Measurements from ENCODE around the gene CCDC190. TPM values are rescaled to one million over a fixed set of nuclear protein-coding genes. Genes with fewer than 3 reads are reported as not detected.

Gene CCDC190
- total and polyA plus RNA-seq, 2 of the 8 experiments (the other 6 are each of a cell fraction or from before 2014, with no cell fraction given), result not detected

- H3K4me2 ChIP-seq (ENCODE audit: insufficient read depth in 1 of 2, low read depth in 2 of 2, low read length in 2 of 2), result no peak overlapping the region
- POLR2A ChIA-PET (ENCODE audit: partially characterized antibody), result no interaction called here
These were observed 20.6 kb upstream of the CCDC190 start for GRCh38 chr1:162881590-162881989.

More at GRCh38 chr1:162881590-162881989, 20.6 kb upstream of the CCDC190 start:
- Histone ChIP-seq H4K8ac (ENCODE audit: extremely low read depth, insufficient read depth, low read length) (no peak overlapping the region), H4K91ac (replicated peaks; ENCODE audit: insufficient read length, low read length) (no peak overlapping the region), H3K56ac (replicated peaks; ENCODE audit: insufficient read length, low read depth, low read length) (no peak overlapping the region), H3K9ac (replicated peaks in 1 of 4; ENCODE audit: extremely low read depth in 1 of 4, low read depth in 3 of 4, low read length in 3 of 4) (no peak overlapping the region), H3K79me1 (ENCODE audit: low read depth, low read length) (no peaks in the 10 kb centered on the region; the same call in 1 of the 2 replicates), H2BK120ac (replicated peaks; ENCODE audit: low read depth, low read length) (no peak overlapping the region), H2AFZ (ENCODE audit: low read length) (no peak overlapping the region; the same call in 1 of the 2 replicates), H4K20me1 (replicated peaks in 1 of 2; ENCODE audit: control insufficient read depth in 1 of 2, insufficient read depth in 2 of 2, low read length in 2 of 2) (no peaks in the 10 kb centered on the region), H3K4ac (replicated peaks; ENCODE audit: insufficient read length, low read depth, low read length) (no peak overlapping the region), H2BK20ac (ENCODE audit: low read length) (no peak overlapping the region), H3K18ac (ENCODE audit: extremely low read depth, low read length) (no peak overlapping the region), H2BK5ac (ENCODE audit: low read depth, low read length) (no peak overlapping the region), H3K79me2 (ENCODE audit: control insufficient read depth in 1 of 2, insufficient read depth in 2 of 2, low read length in 2 of 2) (no peaks in the 10 kb centered on the region), H3K14ac (ENCODE audit: insufficient read length) (no peak overlapping the region), H3K27ac (ENCODE audit: low read depth, low read length) (no peak overlapping the region), H3K9me3 (ENCODE audit: insufficient read depth in 2 of 2, low read depth in 1 of 2, low read length in 1 of 2) (no peaks in the 10 kb centered on the region), H3K27me3 (replicated peaks in 1 of 4; ENCODE audit: control insufficient read depth in 3 of 4, extremely low read depth in 1 of 4, insufficient read depth in 3 of 4, low read length in 3 of 4) (no peaks in the 10 kb centered on the region), H2BK12ac (ENCODE audit: low read depth, low read length) (no peak overlapping the region), H3K23ac (ENCODE audit: insufficient read length) (no peak overlapping the region), H3K4me3 (ENCODE audit: extremely low read depth in 1 of 4, insufficient read depth in 2 of 4, low read depth in 3 of 4, low read length in 4 of 4) (no peak overlapping the region), H3K36me3 (ENCODE audit: control insufficient read depth in 2 of 4, insufficient read depth in 4 of 4, low read length in 3 of 4) (no peaks in the 10 kb centered on the region; a peak in 1 of 8 replicates), H2AK5ac (ENCODE audit: low read depth, low read length) (no peak overlapping the region), H3K4me1 (replicated peaks in 1 of 4; ENCODE audit: control insufficient read depth in 3 of 4, insufficient read depth in 4 of 4, low read length in 3 of 4) (peaks cover 0 to 2% (median 0%) of the 10 kb centered on the region in 4 experiments; a peak in 2 of 7 replicates), H2BK15ac (ENCODE audit: low read length) (no peak overlapping the region), H3K23me2 (ENCODE audit: low read depth, low read length) (no peaks in the 10 kb centered on the region), H4K5ac (ENCODE audit: insufficient read length, low read depth, low read length) (no peak overlapping the region)
- TF ChIP-seq CTBP2 (IDR thresholded peaks at IDR 0.05; ENCODE audit: borderline replicate concordance, insufficient read depth, insufficient read length, low read length) (no peak), GTF2F1 (IDR thresholded peaks at IDR 0.05; ENCODE audit: borderline replicate concordance, low read depth, low read length) (no peak), SP1 (IDR thresholded peaks at IDR 0.05; ENCODE audit: low read depth, low read length) (no peak), SAP30 (IDR thresholded peaks at IDR 0.05; ENCODE audit: insufficient read depth, insufficient replicate concordance, low read length) (no peak), RFX5 (IDR thresholded peaks at IDR 0.05; ENCODE audit: borderline replicate concordance, low read depth, low read length) (no peak), KDM1A (IDR thresholded peaks at IDR 0.05; ENCODE audit: borderline replicate concordance, low read length) (no peak), CREB1 (IDR thresholded peaks at IDR 0.05) (no peak), BRCA1 (IDR thresholded peaks at IDR 0.05; ENCODE audit: low read depth, low read length) (no peak), CBX8 (IDR thresholded peaks at IDR 0.05; ENCODE audit: borderline replicate concordance, low read depth, low read length) (no peak), PHF8 (conservative IDR thresholded peaks at IDR 0.05; ENCODE audit: low read depth, low read length) (no peak), TCF12 (IDR thresholded peaks at IDR 0.05; ENCODE audit: low read depth, low read length) (no peak), SP2 (IDR thresholded peaks at IDR 0.05; ENCODE audit: low read length) (no peak), GABPA (IDR thresholded peaks at IDR 0.05; ENCODE audit: borderline replicate concordance, insufficient read depth, low read length) (no peak), RAD21 (IDR thresholded peaks at IDR 0.05 in 1 of 2, conservative IDR thresholded peaks at IDR 0.05 in 1 of 2; ENCODE audit: low read depth in 2 of 2, low read length in 2 of 2) (no peak)
- 90% methylated on average over 5 of the region's 5 CpGs; no CpG with 5 or more reads in 1 of the 2 experiments for WGBS, 2 experiments (ENCODE audit: extremely low coverage in 1 of 2, insufficient coverage in 1 of 2, insufficient read length in 1 of 2, insufficient replicate concordance in 2 of 2, low coverage in 1 of 2, low lambda C conversion rate in 2 of 2, missing lambda C conversion rate in 1 of 2)
- no peak for FAIRE-seq
- DNase-seq (ENCODE audit: low read depth in 1 of 2, low spot score in 2 of 2), result no peak
- CTCF ChIA-PET (ENCODE audit: partially characterized antibody), result interaction anchor here (0.8 to 8.5 kb wide), 3 partner anchors 21 to 189 kb away, joined by 3 to 57 read pairs (median 3); partner anchors contain the start of genes CCDC190 and RGS4
